22Rv1 (cell line): ENCODE measurements around the gene EMP1.

Experiments used
- CTCF ChIP-seq: fragments of 450-650 bp; IDR thresholded peaks from 2 replicates; pipeline ENCODE4 v1.5.1; 2017; ENCODE audit warnings: mild to moderate bottlenecking
- ZFX ChIP-seq: fragments of 450-650 bp; IDR thresholded peaks from 2 replicates; pipeline ENCODE4 v1.6.1; 2017; ENCODE audit warnings: antibody characterized with exemption, borderline replicate concordance

- TF ChIP-seq CTCF (no peak), ZFX (no peak)
These were observed 29.3 kb upstream of the EMP1 start for GRCh38 chr12:13167226-13167625.
